HT1080 (cell line): ENCODE data around the gene LPAR3. TPM values are rescaled to one million over a fixed set of nuclear protein-coding genes. Genes with fewer than 3 reads are reported as not detected.

Experiments
- DNase-seq: peaks from one replicate; pipeline ENCODE4 v3.0.0-alpha.2; 2015; ENCODE audit warnings: low read depth
- total RNA-seq: library from RNA; depleted of rRNA; stranded (reverse); fragments of >200 nt; shearing (Covaris generic); gene quantifications from 2 replicates; pipeline ENCODE4 v1.2.3, GENCODE V29; 2014

LPAR3 gene
- total RNA-seq, 1 experiment from 2014 or later = 4.1 TPM

- DNase-seq = no peak
Observed at GRCh38 chr1:84859866-84860265, 33.1 kb downstream of the LPAR3 start.

- DNase-seq = no peak
Observed at GRCh38 chr1:84857906-84858305, 35.1 kb downstream of the LPAR3 start.

GRCh38 chr1:84856726-84857270, 36.2 kb downstream of the LPAR3 start:
- no peak for DNase-seq

- no peak for DNase-seq
Observed at GRCh38 chr1:84855691-84856630, 37.0 kb downstream of the LPAR3 start.

DNA sequence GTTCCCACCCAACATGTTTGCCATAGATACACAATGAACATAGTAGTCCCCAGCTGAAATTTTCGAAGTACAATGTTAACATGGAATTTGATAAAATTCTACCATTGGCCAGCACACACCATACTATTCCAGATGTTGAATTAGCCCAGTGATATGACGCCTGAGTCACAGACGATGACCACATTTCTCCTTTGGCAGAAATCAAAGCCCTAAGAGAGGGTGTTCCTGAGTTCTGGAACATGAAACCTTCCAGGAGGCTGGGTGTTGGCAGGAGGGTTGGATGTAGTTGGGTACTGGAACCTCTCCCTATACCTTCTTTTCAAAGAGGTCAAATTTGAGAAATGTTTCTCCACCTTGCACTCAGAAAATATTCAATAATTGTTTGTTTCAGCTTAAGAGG, 37.8 kb downstream of the LPAR3 start:
- peak; percentile 64 for DNase-seq

- peak; percentile 98 for DNase-seq
Observed at GRCh38 chr1:84853741-84854721, 39.0 kb downstream of the LPAR3 start.

DNA sequence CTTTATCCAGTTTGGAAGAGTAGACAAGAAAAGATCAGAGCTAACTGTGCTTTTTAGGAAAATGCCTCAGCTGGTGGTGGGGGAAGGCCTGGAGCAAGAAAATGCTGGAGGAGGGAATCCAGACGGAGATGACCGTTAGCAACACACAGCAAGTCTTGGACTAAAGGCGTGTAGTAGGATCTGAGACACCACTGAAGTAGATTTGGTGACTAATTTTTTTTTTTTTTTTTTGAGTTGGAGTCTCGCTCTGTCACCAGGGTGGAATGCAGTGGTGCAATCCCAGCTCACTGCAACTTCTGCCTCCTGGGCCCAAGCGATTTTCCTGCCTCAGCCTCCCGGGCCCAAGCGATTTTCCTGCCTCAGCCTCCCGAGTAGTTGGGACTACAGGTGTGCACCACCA, 41.2 kb downstream of the LPAR3 start:
- peak; percentile 98 for DNase-seq

DNA sequence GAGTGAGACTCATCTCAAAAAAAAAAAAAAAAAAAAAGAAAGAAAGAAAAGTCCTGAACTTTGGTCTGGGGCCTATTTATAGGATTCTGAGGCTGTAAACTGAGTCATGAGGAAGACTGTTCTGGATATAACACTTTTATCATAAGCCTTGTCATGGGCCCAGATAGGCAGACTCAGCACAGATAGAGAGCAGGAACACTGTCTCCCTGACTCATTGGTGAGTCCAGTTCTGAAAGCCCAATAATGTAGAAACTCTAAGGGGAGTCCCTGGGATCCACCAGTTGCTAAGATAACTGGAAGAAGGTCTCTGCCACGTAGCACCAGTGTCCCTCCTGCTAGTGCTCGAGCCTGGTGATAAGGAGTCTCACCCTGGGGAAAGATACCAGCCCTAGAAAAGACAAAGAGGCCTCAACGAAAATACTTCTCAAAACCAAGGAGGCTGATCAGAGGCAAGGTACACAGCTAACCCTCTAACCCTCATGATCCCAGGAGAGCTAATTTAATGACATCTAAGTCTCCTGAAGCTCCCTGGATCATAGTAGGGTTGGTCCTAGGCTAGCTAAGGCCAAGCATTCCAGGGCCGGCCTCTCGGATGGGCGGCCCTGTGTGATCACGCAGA, 43.5 kb downstream of the LPAR3 start:
- no peak for DNase-seq

GRCh38 chr1:84847253-84848250, 45.5 kb downstream of the LPAR3 start:
- DNase-seq = peak; percentile 99

DNA sequence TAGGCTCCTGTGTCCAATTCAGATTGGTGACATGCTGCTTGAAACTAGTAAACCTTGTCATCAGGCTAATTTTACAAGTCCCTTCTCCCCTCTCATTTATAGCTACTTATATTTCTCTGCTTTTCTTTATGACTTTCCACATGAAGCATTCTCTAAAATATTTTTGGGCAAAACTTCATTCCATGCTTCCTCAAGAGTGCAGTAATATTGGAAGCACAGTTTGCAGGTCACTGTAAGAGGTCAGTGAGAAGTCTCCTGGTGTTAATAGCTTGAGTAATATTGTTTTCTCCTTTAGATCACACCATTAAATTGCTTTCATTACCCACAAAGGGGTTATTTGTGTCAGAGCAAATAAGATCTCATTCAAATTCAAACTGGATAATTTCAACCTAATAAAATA, 46.6 kb downstream of the LPAR3 start:
- no peak for DNase-seq

DNA sequence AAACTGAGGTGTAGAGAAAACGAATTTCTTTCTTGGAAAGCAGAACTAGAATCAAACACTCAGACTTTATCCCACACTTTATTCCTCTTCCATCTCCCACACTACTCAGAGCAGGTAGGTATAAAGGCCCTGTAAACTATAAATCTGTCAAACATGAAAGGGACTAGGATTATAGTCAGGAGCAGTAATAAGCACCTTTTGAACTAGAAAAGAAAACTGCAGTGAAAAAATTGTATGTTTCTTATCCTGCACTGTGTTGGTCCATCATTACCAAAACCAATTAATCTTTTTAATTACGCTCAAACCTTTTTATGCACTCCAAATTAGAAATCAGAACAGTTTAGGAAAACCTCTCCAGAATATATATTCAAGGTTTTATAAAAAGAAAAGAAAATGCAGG, 47.6 kb downstream of the LPAR3 start:
- DNase-seq = no peak

- DNase-seq = no peak
Observed at GRCh38 chr1:84844094-84844493, 48.9 kb downstream of the LPAR3 start.

- no peak for DNase-seq
Observed at GRCh38 chr1:84842748-84843231, 50.2 kb downstream of the LPAR3 start.

DNA sequence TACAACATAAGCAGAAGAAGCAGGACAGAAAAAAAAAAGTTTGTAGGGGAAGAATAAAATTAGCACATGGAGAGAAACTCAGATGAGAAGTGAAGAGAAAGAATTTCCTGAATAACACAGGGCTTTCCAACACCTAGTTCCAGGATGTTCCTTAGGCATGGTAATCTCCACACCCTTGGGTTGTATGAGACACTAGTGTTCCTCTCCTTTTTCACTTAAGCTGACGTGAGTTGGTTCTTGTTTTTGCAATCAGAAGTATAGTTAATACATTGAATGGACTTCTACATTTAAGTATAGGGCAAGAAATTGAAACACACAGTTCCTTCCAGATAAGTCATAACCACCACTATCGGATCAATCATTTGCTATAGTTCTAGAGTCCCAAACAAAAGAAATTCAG, 51.0 kb downstream of the LPAR3 start:
- DNase-seq = no peak

- DNase-seq = no peak
Observed at GRCh38 chr1:84840346-84840745, 52.7 kb downstream of the LPAR3 start.

GRCh38 chr1:84839544-84839943, 53.5 kb downstream of the LPAR3 start:
- DNase-seq = no peak

DNA sequence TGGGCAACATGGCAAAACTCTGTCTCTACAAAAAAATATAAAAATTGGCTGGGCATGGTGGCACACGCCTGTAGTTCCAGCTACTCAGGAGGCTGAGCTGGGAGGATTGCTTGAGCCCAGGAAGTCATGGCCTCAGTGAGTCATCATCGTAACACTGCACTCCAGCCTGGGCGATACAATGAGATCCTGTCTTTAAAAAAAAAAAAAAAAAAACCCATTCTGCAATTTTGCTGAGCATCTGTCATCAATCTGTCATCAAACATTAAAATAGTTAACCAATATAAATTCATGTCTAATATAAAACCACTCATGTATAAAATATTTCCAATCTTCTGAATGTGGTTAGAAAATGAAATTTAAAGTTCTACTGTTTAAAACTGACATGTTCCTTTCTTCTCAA, 56.9 kb downstream of the LPAR3 start:
- DNase-seq = peak; percentile 87

DNA sequence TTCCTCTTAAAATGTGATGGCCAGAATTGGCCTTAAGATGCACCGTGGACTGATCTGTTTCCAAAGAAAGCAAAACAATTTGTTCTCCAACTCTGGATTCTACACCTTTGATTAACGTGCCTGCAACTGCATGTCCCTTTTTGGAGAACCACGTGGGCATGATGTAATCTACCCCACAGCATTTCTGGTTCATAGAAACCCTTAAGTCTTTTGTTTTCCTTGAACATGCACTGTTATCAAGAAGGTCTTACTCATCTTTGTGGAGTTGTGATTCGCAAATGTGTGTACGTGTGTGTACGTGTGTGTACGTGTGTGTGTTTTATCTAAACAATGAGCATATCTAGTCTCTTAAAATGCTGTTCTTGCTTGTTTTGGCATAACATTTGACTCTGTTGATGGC, 57.8 kb downstream of the LPAR3 start:
- DNase-seq = no peak

GRCh38 chr1:84834419-84835064, 58.5 kb downstream of the LPAR3 start:
- DNase-seq = peak; percentile 72
